Measurements from ENCODE around the gene CCSER2. TPM values are rescaled to one million over a fixed set of nuclear protein-coding genes. Genes with fewer than 3 reads are reported as not detected.
A peak's percentile ranks its signal among the peaks of the same experiment; 100 is the strongest.

The CCSER2 gene
- polyA plus RNA-seq, 3 donors = 7.4 to 23.3 (median 14.3) TPM

- peaks cover 7% of the 10 kb centered on the region for H3K4me1 Mint-ChIP-seq
- Histone ChIP-seq H2AFZ (ENCODE audit: insufficient read depth, low read depth, low read length, poor library complexity, severe bottlenecking) (peak overlapping the region; percentile 76), H3K4me2 (replicated peaks; ENCODE audit: extremely low read depth, low read length, poor library complexity, severe bottlenecking) (peak overlapping the region; percentile 60), H3K4me3 (replicated peaks in 1 of 3; ENCODE audit: low read depth in 2 of 3, low read length in 3 of 3) (peak overlapping the region in 1 of 3 experiments; percentile 54), H3K27me3 (ENCODE audit: control insufficient read depth in 2 of 2, insufficient read depth in 2 of 2, low read length in 2 of 2) (peaks cover 3 to 22% of the 10 kb centered on the region in 2 donors), H3K36me3 (replicated peaks in 1 of 2; ENCODE audit: control insufficient read depth in 1 of 2, insufficient read depth in 2 of 2, low read length in 2 of 2) (no peaks in the 10 kb centered on the region), H3K9ac (ENCODE audit: insufficient read depth, low read length, poor library complexity, severe bottlenecking) (no peak overlapping the region), H3K4me1 (ENCODE audit: control insufficient read depth in 1 of 2, insufficient read depth in 2 of 2, low read length in 2 of 2) (peaks cover 6 to 8% of the 10 kb centered on the region in 2 donors), H3K9me3 (replicated peaks in 1 of 2; ENCODE audit: control insufficient read depth in 1 of 2, insufficient read depth in 1 of 2, low read length in 2 of 2) (no peaks in the 10 kb centered on the region), H3K79me2 (ENCODE audit: insufficient read depth, low read length) (no peaks in the 10 kb centered on the region), H3K27ac (ENCODE audit: low read depth in 1 of 2, low read length in 2 of 2) (no peak overlapping the region), H4K20me1 (ENCODE audit: insufficient read depth, low read length) (no peaks in the 10 kb centered on the region)
- H3K27me3 Mint-ChIP-seq (ENCODE audit: low read depth in 3 of 3) = peaks cover 13 to 38% (median 21%) of the 10 kb centered on the region in 3 donors
- H3K27ac Mint-ChIP-seq = no peak overlapping the region
- peak; percentile 10 to 38 (median 13) for DNase-seq
- H3K9me3 Mint-ChIP-seq = peaks cover 0 to 3% (median 0%) of the 10 kb centered on the region in 7 donors
- H3K36me3 Mint-ChIP-seq = peaks cover 0 to 1% of the 10 kb centered on the region in 2 donors
- TF ChIP-seq CTCF (IDR thresholded peaks at IDR 0.05) = peak; percentile 81
- peak overlapping the region; percentile 56 to 80 for H3K4me3 Mint-ChIP-seq
- WGBS (ENCODE audit: insufficient coverage) = 9% methylated on average over 45 of the region's 51 CpGs
- intact Hi-C loops (cut with micrococcal nuclease) = loop anchor here (5.0 kb wide), 1 partner anchor 1837 kb away; no protein-coding TSS in a partner anchor
These were observed 212.4 kb downstream of the CCSER2 start for GRCh38 chr10:84540617-84541288.

- no peak for DNase-seq
- Histone ChIP-seq H3K4me1 (ENCODE audit: control insufficient read depth in 1 of 2, insufficient read depth in 2 of 2, low read length in 2 of 2) (peaks cover 6 to 8% of the 10 kb centered on the region in 2 donors), H2AFZ (ENCODE audit: insufficient read depth, low read depth, low read length, poor library complexity, severe bottlenecking) (peak overlapping the region; percentile 76), H4K20me1 (ENCODE audit: insufficient read depth, low read length) (no peaks in the 10 kb centered on the region), H3K4me2 (replicated peaks; ENCODE audit: extremely low read depth, low read length, poor library complexity, severe bottlenecking) (no peak overlapping the region), H3K4me3 (replicated peaks in 1 of 3; ENCODE audit: low read depth in 2 of 3, low read length in 3 of 3) (no peak overlapping the region), H3K36me3 (replicated peaks in 1 of 2; ENCODE audit: control insufficient read depth in 1 of 2, insufficient read depth in 2 of 2, low read length in 2 of 2) (no peaks in the 10 kb centered on the region), H3K9ac (ENCODE audit: insufficient read depth, low read length, poor library complexity, severe bottlenecking) (no peak overlapping the region), H3K27me3 (ENCODE audit: control insufficient read depth in 2 of 2, insufficient read depth in 2 of 2, low read length in 2 of 2) (peaks cover 3 to 22% of the 10 kb centered on the region in 2 donors), H3K79me2 (ENCODE audit: insufficient read depth, low read length) (no peaks in the 10 kb centered on the region), H3K27ac (ENCODE audit: low read depth in 1 of 2, low read length in 2 of 2) (no peak overlapping the region), H3K9me3 (replicated peaks in 1 of 2; ENCODE audit: control insufficient read depth in 1 of 2, insufficient read depth in 1 of 2, low read length in 2 of 2) (no peaks in the 10 kb centered on the region)
- Mint-ChIP-seq H3K36me3 (peaks cover 0 to 1% of the 10 kb centered on the region in 2 donors), H3K4me3 (peak overlapping the region in 1 of 2 donors; percentile 80), H3K27me3 (ENCODE audit: low read depth in 3 of 3) (peaks cover 13 to 38% (median 23%) of the 10 kb centered on the region in 3 donors), H3K9me3 (peaks cover 0 to 3% (median 0%) of the 10 kb centered on the region in 7 donors), H3K27ac (no peak overlapping the region), H3K4me1 (peaks cover 7% of the 10 kb centered on the region)
- TF ChIP-seq CTCF (IDR thresholded peaks at IDR 0.05) = no peak
- intact Hi-C loops (cut with micrococcal nuclease) = loop anchor here (5.0 kb wide), 1 partner anchor 1836 kb away; no protein-coding TSS in a partner anchor
- WGBS (ENCODE audit: insufficient coverage) = 74% methylated on average over 6 of the region's 6 CpGs
These were observed 212.9 kb downstream of the CCSER2 start for GRCh38 chr10:84541289-84541637.

Measured in CD14-positive monocyte (primary cell).